Endothelial cell (in vitro differentiated cells): Measurements from ENCODE around the gene PCGF6. TPM values are rescaled to one million over a fixed set of nuclear protein-coding genes. Genes with fewer than 3 reads are reported as not detected.
A peak's percentile ranks its signal among the peaks of the same experiment; 100 is the strongest.

Experiments used
- DNase-seq: peaks from one replicate; pipeline ENCODE4 v3.0.0; 2021; ENCODE audit warnings: low spot score
- H3K27ac Mint-ChIP-seq: one replicate; pipeline ENCODE4 v1.8.0; 2021; ENCODE audit warnings: mixed read lengths, inconsistent platforms; ENCODE audit not compliant: unreplicated experiment
- H3K27me3 Mint-ChIP-seq: one replicate; pipeline ENCODE4 v1.8.0; 2021; ENCODE audit warnings: mild to moderate bottlenecking, moderate library complexity, mixed read lengths, inconsistent platforms; ENCODE audit not compliant: unreplicated experiment
- H3K36me3 Mint-ChIP-seq: one replicate; pipeline ENCODE4 v1.8.0; 2021; ENCODE audit warnings: mild to moderate bottlenecking, low read depth, mixed read lengths, inconsistent platforms; ENCODE audit not compliant: unreplicated experiment
- H3K4me1 Mint-ChIP-seq: one replicate; pipeline ENCODE4 v1.8.0; 2021; ENCODE audit warnings: mild to moderate bottlenecking, mixed read lengths, inconsistent platforms; ENCODE audit not compliant: unreplicated experiment
- H3K4me3 Mint-ChIP-seq: one replicate; pipeline ENCODE4 v1.8.0; 2021; ENCODE audit warnings: mild to moderate bottlenecking, mixed read lengths, inconsistent platforms; ENCODE audit not compliant: unreplicated experiment
- H3K9me3 Mint-ChIP-seq: one replicate; pipeline ENCODE4 v1.8.0; 2021; ENCODE audit warnings: mixed read lengths, inconsistent platforms; ENCODE audit not compliant: unreplicated experiment
- CTCF ChIP-seq: fragments of 200-600 bp; sonication (generic); IDR thresholded peaks from one replicate; pipeline ENCODE4 v1.5.0; 2021; ENCODE audit warnings: antibody characterized with exemption; ENCODE audit not compliant: unreplicated experiment
- microRNA-seq: library from miRNA; unstranded; fragments of <30 nt; microRNA quantifications from one replicate; pipeline ENCODE4, GENCODE V29; 2020; ENCODE audit not compliant: unreplicated experiment
- total RNA-seq: library from RNA; stranded (reverse); fragmentation: NEBNext Ultra II Directional; extraction: Animal tissue kit (Norgen Biotek cat#: 25700); gene quantifications from one replicate; pipeline ENCODE4 v1.2.1, GENCODE V29; 2021; ENCODE audit not compliant: unreplicated experiment

The PCGF6 gene
- total RNA-seq, 1 donor from 2014 or later: 9.4 TPM

- Mint-ChIP-seq H3K27ac (no peak overlapping the region), H3K4me3 (no peak overlapping the region), H3K4me1 (no peaks in the 10 kb centered on the region), H3K9me3 (peaks cover 5% of the 10 kb centered on the region), H3K36me3 (peaks cover 9% of the 10 kb centered on the region), H3K27me3 (peaks cover 6% of the 10 kb centered on the region)
- DNase-seq: no peak
- TF ChIP-seq CTCF: no peak
Measured at GRCh38 chr10:103254113-103254512, 96.8 kb downstream of the PCGF6 start.

Small RNAs within 50 kb of the gene (microRNA-seq; reads per million reads assigned to microRNA genes)
- 4,467 reads per million, percentile 97 among the genes with 10 or more reads in this experiment for gene MIR1307

Other genes with a start within 250 kb of the PCGF6 start
- gene NT5C2, start 157.9 kb downstream of the PCGF6 start, total RNA-seq: 88.2 TPM
- gene RPEL1, start 105.3 kb downstream of the PCGF6 start, total RNA-seq: not detected
- gene INA, start 74.0 kb downstream of the PCGF6 start, total RNA-seq: 0.23 TPM
- gene TAF5, start 16.8 kb upstream of the PCGF6 start, total RNA-seq: 5.7 TPM
- gene ATP5MK, start 45.3 kb upstream of the PCGF6 start, total RNA-seq: 283 TPM
- gene PDCD11, start 45.5 kb upstream of the PCGF6 start, total RNA-seq: 43.7 TPM
- 1.9 TPM for gene CALHM2, start 101.2 kb upstream of the PCGF6 start, total RNA-seq
- gene CALHM1, start 107.8 kb upstream of the PCGF6 start, total RNA-seq: not detected
- gene CALHM3, start 128.1 kb upstream of the PCGF6 start, total RNA-seq: not detected
- gene NEURL1, start 142.6 kb upstream of the PCGF6 start, total RNA-seq: 0.69 TPM